PC-9 (cell line): Measurements from ENCODE around the gene FOXP1.

Experiments used
- CTCF ChIP-seq: fragments of 200-600 bp; sonication (generic); conservative IDR thresholded peaks from 2 replicates; pipeline ENCODE4 v1.6.1; 2017; ENCODE audit warnings: mixed run types, antibody characterized with exemption, mild to moderate bottlenecking, moderate library complexity
- EZH2 ChIP-seq: fragments of 200-600 bp; sonication (generic); IDR thresholded peaks from 2 replicates; pipeline ENCODE4 v1.8.0; 2017; ENCODE audit warnings: antibody characterized with exemption, low read depth

- no peak for TF ChIP-seq CTCF
- no peak for TF ChIP-seq EZH2
These were observed 278.8 kb downstream of the FOXP1 start for GRCh38 chr3:71304684-71305083.
